Lower leg skin (tissue), 3 donors: ENCODE measurements around the gene MICAL2.

Source experiments
- POLR2A ChIP-seq, 2 donors: fragments of 450-650 bp; IDR thresholded peaks; one replicate each; pipeline ENCODE4 v1.6.1; 2016 to 2017; ENCODE audit warnings: antibody characterized with exemption in 2 of 2, mild to moderate bottlenecking in 1 of 2, moderate library complexity in 1 of 2
- TF ChIP-seq, protein P1 (sequence below), 3 donors: fragments of 450-650 bp; IDR thresholded peaks; one replicate each; pipeline ENCODE4 v1.5.1; 2016; ENCODE audit warnings: antibody characterized with exemption in 3 of 3, mild to moderate bottlenecking in 3 of 3, moderate library complexity in 2 of 3

GRCh38 chr11:12220305-12220704 is 109.9 kb downstream of the MICAL2 start:
- TF ChIP-seq, protein P1, sequence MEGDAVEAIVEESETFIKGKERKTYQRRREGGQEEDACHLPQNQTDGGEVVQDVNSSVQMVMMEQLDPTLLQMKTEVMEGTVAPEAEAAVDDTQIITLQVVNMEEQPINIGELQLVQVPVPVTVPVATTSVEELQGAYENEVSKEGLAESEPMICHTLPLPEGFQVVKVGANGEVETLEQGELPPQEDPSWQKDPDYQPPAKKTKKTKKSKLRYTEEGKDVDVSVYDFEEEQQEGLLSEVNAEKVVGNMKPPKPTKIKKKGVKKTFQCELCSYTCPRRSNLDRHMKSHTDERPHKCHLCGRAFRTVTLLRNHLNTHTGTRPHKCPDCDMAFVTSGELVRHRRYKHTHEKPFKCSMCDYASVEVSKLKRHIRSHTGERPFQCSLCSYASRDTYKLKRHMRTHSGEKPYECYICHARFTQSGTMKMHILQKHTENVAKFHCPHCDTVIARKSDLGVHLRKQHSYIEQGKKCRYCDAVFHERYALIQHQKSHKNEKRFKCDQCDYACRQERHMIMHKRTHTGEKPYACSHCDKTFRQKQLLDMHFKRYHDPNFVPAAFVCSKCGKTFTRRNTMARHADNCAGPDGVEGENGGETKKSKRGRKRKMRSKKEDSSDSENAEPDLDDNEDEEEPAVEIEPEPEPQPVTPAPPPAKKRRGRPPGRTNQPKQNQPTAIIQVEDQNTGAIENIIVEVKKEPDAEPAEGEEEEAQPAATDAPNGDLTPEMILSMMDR (IDR thresholded peaks at IDR 0.05): no peak
- no peak for TF ChIP-seq POLR2A (IDR thresholded peaks at IDR 0.05)
